Fibroblast of pulmonary artery (primary cell): ENCODE measurements around the gene TMEM184B.

Experiments
- DNase-seq: peaks from one replicate; pipeline ENCODE4 v3.0.0-alpha.2; 2010; ENCODE audit warnings: low read depth
- H3K4me3 ChIP-seq: replicated peaks from 2 replicates; pipeline ENCODE4 v1.5.1; 2011; ENCODE audit warnings: low read depth, mild to moderate bottlenecking, control low read depth, low read length, moderate library complexity
- TF ChIP-seq, protein P1 (sequence below): IDR thresholded peaks from 2 replicates; pipeline ENCODE4 v1.5.1; 2011; ENCODE audit warnings: mild to moderate bottlenecking, control low read depth, low read length, inconsistent platforms; ENCODE audit errors: missing control alignments

Gene TMEM184B

GRCh38 chr22:38247713-38248112 lies 25.1 kb downstream of the TMEM184B start:
- DNase-seq: no peak
- no peak overlapping the region for H3K4me3 ChIP-seq
- TF ChIP-seq, protein P1, sequence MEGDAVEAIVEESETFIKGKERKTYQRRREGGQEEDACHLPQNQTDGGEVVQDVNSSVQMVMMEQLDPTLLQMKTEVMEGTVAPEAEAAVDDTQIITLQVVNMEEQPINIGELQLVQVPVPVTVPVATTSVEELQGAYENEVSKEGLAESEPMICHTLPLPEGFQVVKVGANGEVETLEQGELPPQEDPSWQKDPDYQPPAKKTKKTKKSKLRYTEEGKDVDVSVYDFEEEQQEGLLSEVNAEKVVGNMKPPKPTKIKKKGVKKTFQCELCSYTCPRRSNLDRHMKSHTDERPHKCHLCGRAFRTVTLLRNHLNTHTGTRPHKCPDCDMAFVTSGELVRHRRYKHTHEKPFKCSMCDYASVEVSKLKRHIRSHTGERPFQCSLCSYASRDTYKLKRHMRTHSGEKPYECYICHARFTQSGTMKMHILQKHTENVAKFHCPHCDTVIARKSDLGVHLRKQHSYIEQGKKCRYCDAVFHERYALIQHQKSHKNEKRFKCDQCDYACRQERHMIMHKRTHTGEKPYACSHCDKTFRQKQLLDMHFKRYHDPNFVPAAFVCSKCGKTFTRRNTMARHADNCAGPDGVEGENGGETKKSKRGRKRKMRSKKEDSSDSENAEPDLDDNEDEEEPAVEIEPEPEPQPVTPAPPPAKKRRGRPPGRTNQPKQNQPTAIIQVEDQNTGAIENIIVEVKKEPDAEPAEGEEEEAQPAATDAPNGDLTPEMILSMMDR: no peak

- no peak for DNase-seq
- TF ChIP-seq, protein P1: no peak
- no peak overlapping the region for H3K4me3 ChIP-seq
Measured at GRCh38 chr22:38246692-38247091, 26.1 kb downstream of the TMEM184B start.

GRCh38 chr22:38246046-38246658 lies 26.7 kb downstream of the TMEM184B start:
- H3K4me3 ChIP-seq: no peak overlapping the region
- no peak for DNase-seq
- TF ChIP-seq, protein P1: no peak

- DNase-seq: no peak
- TF ChIP-seq, protein P1: no peak
- no peak overlapping the region for H3K4me3 ChIP-seq
Measured at GRCh38 chr22:38244106-38244505, 28.7 kb downstream of the TMEM184B start.

DNA sequence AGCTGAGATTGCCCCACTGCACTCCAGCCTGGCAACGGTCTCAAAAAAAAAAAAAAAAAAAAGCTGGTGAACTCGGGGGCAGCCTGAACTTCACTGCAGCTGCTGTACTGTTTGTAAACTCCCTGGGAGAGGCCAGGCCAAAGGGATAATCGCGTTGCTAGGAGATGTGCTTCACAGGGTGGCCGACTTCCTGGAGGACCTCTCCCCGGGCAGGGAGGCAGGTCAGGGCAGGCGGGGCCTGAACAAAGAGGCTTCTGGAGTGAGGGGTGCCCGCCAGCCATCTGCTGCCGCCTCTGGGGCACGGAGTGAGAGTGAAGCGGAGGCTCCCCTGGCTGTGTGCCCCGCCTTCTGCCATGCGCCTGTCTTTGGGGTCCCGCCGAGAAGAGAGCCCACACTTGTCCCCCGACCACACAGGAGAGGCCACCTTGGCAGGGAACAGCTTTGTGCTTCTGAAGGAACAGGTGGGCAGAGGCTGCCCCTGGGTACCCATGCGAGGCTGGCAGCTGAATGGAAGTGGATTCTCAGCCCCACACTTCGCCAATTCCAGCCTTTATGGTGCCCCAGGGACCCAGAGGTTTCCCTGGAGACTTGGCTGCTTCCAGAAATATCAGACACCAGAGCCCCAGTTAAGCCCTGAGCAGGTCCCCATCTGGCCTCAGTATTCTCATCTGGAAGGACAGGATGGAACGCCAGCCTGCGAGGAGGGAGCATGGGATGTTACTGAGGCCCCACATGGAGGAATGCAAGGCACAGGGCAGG lies 29.6 kb downstream of the TMEM184B start:
- no peak overlapping the region for H3K4me3 ChIP-seq
- TF ChIP-seq, protein P1: no peak
- DNase-seq: peak; percentile 57

DNA sequence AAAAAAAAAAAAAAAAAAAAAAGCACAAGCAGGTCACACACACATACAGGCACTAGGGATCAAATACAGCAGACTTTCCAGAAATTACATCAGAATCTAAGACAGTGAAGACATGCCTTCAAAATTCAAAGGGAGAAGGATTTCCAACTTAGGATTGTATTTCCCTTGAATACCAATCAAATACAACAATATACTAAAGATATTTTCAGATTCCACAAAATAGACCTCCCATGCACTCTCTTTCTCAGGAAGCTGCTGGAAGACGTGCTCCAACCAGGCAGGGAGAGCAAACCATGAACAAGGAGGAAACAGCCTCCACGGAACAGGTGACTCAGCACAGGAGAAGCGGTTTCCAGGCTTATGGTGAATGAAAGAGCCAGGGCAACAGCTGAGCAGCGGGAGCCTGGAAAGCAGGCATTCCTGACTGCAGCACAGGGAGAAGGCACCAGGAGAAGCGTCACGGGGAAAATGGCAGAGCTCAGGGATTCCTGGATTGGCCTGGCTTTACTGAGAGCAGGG lies 32.0 kb downstream of the TMEM184B start:
- TF ChIP-seq, protein P1: no peak
- no peak overlapping the region for H3K4me3 ChIP-seq
- peak; percentile 88 for DNase-seq
